HG02981 (cell line): ENCODE data around the gene FAM241A.
A peak's percentile ranks its signal among the peaks of the same experiment; 100 is the strongest.

Experiments
- ATAC-seq: cut with Tn5 transposase; IDR thresholded peaks from one replicate; pipeline ENCODE4 v1.9.1; 2021; ENCODE audit warnings: mild to moderate bottlenecking, moderate library complexity; ENCODE audit not compliant: unreplicated experiment

The FAM241A gene

GRCh38 chr4:112210777-112211176 is 65.5 kb downstream of the FAM241A start:
- ATAC-seq, result no peak

GRCh38 chr4:112213091-112213490 is 67.8 kb downstream of the FAM241A start:
- no peak for ATAC-seq

GRCh38 chr4:112213856-112214255 is 68.6 kb downstream of the FAM241A start:
- ATAC-seq, result no peak

- no peak for ATAC-seq
These were observed 69.4 kb downstream of the FAM241A start for GRCh38 chr4:112214390-112215264.

- ATAC-seq, result no peak
These were observed 74.6 kb downstream of the FAM241A start for GRCh38 chr4:112219826-112220366.

- no peak for ATAC-seq
These were observed 77.1 kb downstream of the FAM241A start for GRCh38 chr4:112222219-112222955.

- ATAC-seq, result no peak
These were observed 79.9 kb downstream of the FAM241A start for GRCh38 chr4:112225157-112225556.

GRCh38 chr4:112230879-112231778 is 85.9 kb downstream of the FAM241A start:
- peak; percentile 82 for ATAC-seq

- peak; percentile 62 for ATAC-seq
These were observed 86.8 kb downstream of the FAM241A start, which contains the start of gene AP1AR for GRCh38 chr4:112231779-112232713. Gene AP1AR, plus strand, starts transcription at chr4:112231787. Its CDS starts 305 bp downstream, at chr4:112232092.

GRCh38 chr4:112234952-112235609 is 89.8 kb downstream of the FAM241A start:
- ATAC-seq, result no peak

- no peak for ATAC-seq
These were observed 90.8 kb downstream of the FAM241A start for GRCh38 chr4:112236040-112236439.

- no peak for ATAC-seq
These were observed 93.6 kb downstream of the FAM241A start for GRCh38 chr4:112238833-112239232.
